Activated T-helper 1 cell treated with anti-CD3 and anti-CD28 coated beads, Interleukin-12 subunit alpha, Interleukin-12 subunit beta, Interleukin-2, Interleukin-4 antibody, amounts not matched to agents 30 ng/mL and 10 ng/mL and 1 ng/mL, durations not matched to agents 14 hours and 24 hours and 36 hours (primary cell): Measurements from ENCODE around the gene DOCK9. TPM values are rescaled to one million over a fixed set of nuclear protein-coding genes. Genes with fewer than 3 reads are reported as not detected.

Source experiments
- DNase-seq: peaks from one replicate; pipeline ENCODE4 v3.0.0; 2021; ENCODE audit warnings: low spot score
- H3K27ac Mint-ChIP-seq: one replicate; pipeline ENCODE4 v1.8.0; 2021; ENCODE audit warnings: mild to moderate bottlenecking, mixed read lengths
- H3K27me3 Mint-ChIP-seq: one replicate; pipeline ENCODE4 v1.8.0; 2022; ENCODE audit warnings: mild to moderate bottlenecking, moderate library complexity, mixed read lengths; ENCODE audit not compliant: insufficient read depth
- H3K36me3 Mint-ChIP-seq: one replicate; pipeline ENCODE4 v1.8.0; 2021; ENCODE audit warnings: low read depth, mixed read lengths
- H3K4me1 Mint-ChIP-seq: one replicate; pipeline ENCODE4 v1.8.0; 2021; ENCODE audit warnings: low read depth, mixed read lengths
- H3K4me3 Mint-ChIP-seq: one replicate; pipeline ENCODE4 v1.8.0; 2021; ENCODE audit warnings: mild to moderate bottlenecking, moderate library complexity, mixed read lengths
- H3K9me3 Mint-ChIP-seq: one replicate; pipeline ENCODE4 v1.8.0; 2021; ENCODE audit warnings: mixed read lengths
- intact Hi-C: fragments of 100-400 bp; cut with micrococcal nuclease; formaldehyde crosslinking; loops from one replicate; pipeline ENCODE4 v1.15.1; 2024
- total RNA-seq: library from RNA; stranded (reverse); gene quantifications from 2 replicates; pipeline ENCODE4 v1.2.3, GENCODE V29; 2022

Gene DOCK9
- total RNA-seq, 1 donor from 2014 or later: 36.0 TPM

GRCh38 chr13:98962901-98963590, 14.8 kb downstream of the DOCK9 start:
- Mint-ChIP-seq H3K4me1 (no peaks in the 10 kb centered on the region), H3K36me3 (peaks cover 12% of the 10 kb centered on the region), H3K27me3 (no peaks in the 10 kb centered on the region), H3K4me3 (no peak overlapping the region), H3K9me3 (no peaks in the 10 kb centered on the region), H3K27ac (no peak overlapping the region)
- no peak for DNase-seq
- intact Hi-C loops: no loop called here

DNA sequence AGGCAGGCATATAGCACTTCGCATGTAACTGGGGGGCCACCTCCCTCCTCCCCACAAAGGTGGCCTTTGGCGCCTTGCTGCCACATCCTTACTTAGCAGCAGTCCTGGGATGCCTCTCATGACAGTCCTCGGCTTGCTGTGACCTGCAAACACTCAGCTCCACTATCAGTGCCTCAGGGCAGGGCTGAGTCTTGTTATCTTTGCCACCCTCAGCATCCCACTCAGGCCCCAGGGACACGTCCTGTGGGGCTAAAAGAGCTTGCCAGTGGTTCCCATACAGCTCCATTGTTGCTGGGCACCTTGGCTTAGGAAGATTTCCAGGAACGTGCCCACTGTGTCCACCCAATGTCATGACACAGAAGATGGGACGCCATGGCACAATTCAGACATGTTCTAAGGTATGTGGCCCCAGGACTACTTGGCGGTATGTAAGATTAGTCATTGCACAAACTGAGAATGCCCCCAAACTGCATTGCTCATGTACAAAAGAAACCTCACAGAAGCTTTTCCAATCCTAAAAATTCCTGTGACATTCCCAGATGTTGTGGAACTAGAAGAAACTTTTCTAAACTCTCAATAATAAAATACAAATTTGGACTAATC, 16.3 kb downstream of the DOCK9 start:
- no peaks in the 10 kb centered on the region for H3K27me3 Mint-ChIP-seq
- H3K27ac Mint-ChIP-seq: no peak overlapping the region
- no peaks in the 10 kb centered on the region for H3K9me3 Mint-ChIP-seq
- no peak overlapping the region for H3K4me3 Mint-ChIP-seq
- intact Hi-C loops: no loop called here
- no peaks in the 10 kb centered on the region for H3K4me1 Mint-ChIP-seq
- DNase-seq: no peak
- H3K36me3 Mint-ChIP-seq: peaks cover 12% of the 10 kb centered on the region

- no peaks in the 10 kb centered on the region for H3K9me3 Mint-ChIP-seq
- no peaks in the 10 kb centered on the region for H3K4me1 Mint-ChIP-seq
- no peak overlapping the region for H3K27ac Mint-ChIP-seq
- H3K27me3 Mint-ChIP-seq: no peaks in the 10 kb centered on the region
- no peak overlapping the region for H3K4me3 Mint-ChIP-seq
- DNase-seq: no peak
- H3K36me3 Mint-ChIP-seq: peaks cover 12% of the 10 kb centered on the region
- intact Hi-C loops: no loop called here
These were observed 17.0 kb downstream of the DOCK9 start for GRCh38 chr13:98960606-98961502.

DNA sequence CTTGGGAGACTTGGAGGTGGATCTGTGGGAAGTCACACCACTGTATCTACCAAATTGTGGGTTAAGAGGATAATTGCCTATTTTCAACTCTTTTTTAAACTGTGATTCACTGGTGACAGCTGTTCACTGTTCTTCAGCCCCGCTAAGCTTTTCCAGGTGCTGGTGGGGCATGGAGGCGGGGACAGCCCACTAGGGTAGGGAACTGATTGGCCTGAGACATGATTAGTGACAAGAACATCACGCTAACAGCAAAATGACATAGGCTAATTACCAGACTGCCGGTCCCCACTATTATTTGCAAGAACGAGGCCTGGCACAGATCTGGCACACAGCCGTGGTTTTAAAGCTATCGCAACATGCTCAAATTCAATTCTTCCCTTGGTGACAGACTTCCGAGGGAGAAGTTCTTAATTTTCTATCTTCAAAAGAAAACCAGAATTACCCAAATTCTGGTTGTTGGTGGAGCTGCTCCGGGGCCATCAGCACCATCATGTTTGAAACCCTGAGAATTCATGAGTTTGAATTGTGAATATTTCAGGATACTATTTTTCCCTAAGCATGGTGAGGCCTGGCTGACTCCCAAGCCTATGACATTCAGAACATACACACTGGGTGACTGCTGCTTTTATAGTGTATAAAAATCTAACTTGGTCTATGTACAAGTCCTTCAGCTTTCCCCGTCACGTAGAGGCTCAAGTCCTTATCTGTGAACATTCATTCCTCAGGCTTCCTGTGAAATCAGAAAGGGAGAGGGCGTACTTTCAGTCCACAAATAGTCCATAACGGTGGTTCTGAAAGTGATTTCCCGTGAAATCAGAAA, 17.9 kb downstream of the DOCK9 start:
- Mint-ChIP-seq H3K4me3 (no peak overlapping the region), H3K36me3 (peaks cover 12% of the 10 kb centered on the region), H3K9me3 (no peaks in the 10 kb centered on the region), H3K27me3 (no peaks in the 10 kb centered on the region), H3K27ac (no peak overlapping the region), H3K4me1 (no peaks in the 10 kb centered on the region)
- intact Hi-C loops: no loop called here
- no peak for DNase-seq

- Mint-ChIP-seq H3K4me1 (no peaks in the 10 kb centered on the region), H3K27ac (no peak overlapping the region), H3K27me3 (no peaks in the 10 kb centered on the region), H3K9me3 (no peaks in the 10 kb centered on the region), H3K36me3 (peaks cover 15% of the 10 kb centered on the region), H3K4me3 (no peak overlapping the region)
- DNase-seq: no peak
- intact Hi-C loops: no loop called here
These were observed 18.6 kb downstream of the DOCK9 start for GRCh38 chr13:98959291-98959690.

- Mint-ChIP-seq H3K27me3 (no peaks in the 10 kb centered on the region), H3K4me3 (no peak overlapping the region), H3K4me1 (peaks cover under 1% of the 10 kb centered on the region), H3K36me3 (peaks cover 18% of the 10 kb centered on the region), H3K27ac (no peak overlapping the region), H3K9me3 (no peaks in the 10 kb centered on the region)
- DNase-seq: no peak
- intact Hi-C loops: no loop called here
These were observed 19.4 kb downstream of the DOCK9 start for GRCh38 chr13:98958443-98958794.

GRCh38 chr13:98957731-98958442, 20.0 kb downstream of the DOCK9 start:
- H3K27me3 Mint-ChIP-seq: no peaks in the 10 kb centered on the region
- no peak overlapping the region for H3K4me3 Mint-ChIP-seq
- no peak overlapping the region for H3K27ac Mint-ChIP-seq
- DNase-seq: no peak
- no peaks in the 10 kb centered on the region for H3K9me3 Mint-ChIP-seq
- peaks cover 20% of the 10 kb centered on the region for H3K36me3 Mint-ChIP-seq
- intact Hi-C loops: no loop called here
- peaks cover 6% of the 10 kb centered on the region for H3K4me1 Mint-ChIP-seq

DNA sequence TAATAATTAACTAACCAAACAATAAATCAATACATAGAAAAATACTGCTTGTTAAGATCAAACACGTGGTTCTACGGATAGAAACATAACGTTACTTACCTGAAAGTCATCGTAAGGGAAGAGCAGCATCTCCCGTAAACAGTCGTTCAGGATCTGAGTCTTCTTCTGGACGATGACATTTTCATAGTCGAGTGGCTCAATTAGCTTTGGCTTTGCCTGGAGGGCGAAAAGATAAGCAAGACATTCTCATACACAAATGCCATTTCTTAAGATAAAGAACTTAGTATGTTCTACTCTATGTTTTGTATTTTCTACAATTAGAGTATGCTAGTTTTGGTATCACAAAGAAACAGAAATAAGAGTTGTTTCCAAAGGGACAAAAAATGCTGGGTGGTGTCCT, 22.5 kb downstream of the DOCK9 start:
- H3K4me1 Mint-ChIP-seq: peaks cover 10% of the 10 kb centered on the region
- no peak for DNase-seq
- no peaks in the 10 kb centered on the region for H3K27me3 Mint-ChIP-seq
- peaks cover 25% of the 10 kb centered on the region for H3K36me3 Mint-ChIP-seq
- intact Hi-C loops: no loop called here
- H3K27ac Mint-ChIP-seq: no peak overlapping the region
- H3K9me3 Mint-ChIP-seq: no peaks in the 10 kb centered on the region
- H3K4me3 Mint-ChIP-seq: no peak overlapping the region

GRCh38 chr13:98954313-98954712, 23.6 kb downstream of the DOCK9 start:
- Mint-ChIP-seq H3K4me1 (peaks cover 10% of the 10 kb centered on the region), H3K4me3 (no peak overlapping the region), H3K9me3 (no peaks in the 10 kb centered on the region), H3K27me3 (no peaks in the 10 kb centered on the region), H3K27ac (no peak overlapping the region), H3K36me3 (peaks cover 24% of the 10 kb centered on the region)
- intact Hi-C loops: no loop called here
- DNase-seq: no peak

GRCh38 chr13:98951266-98951665, 26.6 kb downstream of the DOCK9 start:
- no peak overlapping the region for H3K4me3 Mint-ChIP-seq
- no peaks in the 10 kb centered on the region for H3K9me3 Mint-ChIP-seq
- intact Hi-C loops: no loop called here
- peaks cover 23% of the 10 kb centered on the region for H3K36me3 Mint-ChIP-seq
- DNase-seq: no peak
- H3K27ac Mint-ChIP-seq: no peak overlapping the region
- H3K4me1 Mint-ChIP-seq: peaks cover 15% of the 10 kb centered on the region
- H3K27me3 Mint-ChIP-seq: no peaks in the 10 kb centered on the region

DNA sequence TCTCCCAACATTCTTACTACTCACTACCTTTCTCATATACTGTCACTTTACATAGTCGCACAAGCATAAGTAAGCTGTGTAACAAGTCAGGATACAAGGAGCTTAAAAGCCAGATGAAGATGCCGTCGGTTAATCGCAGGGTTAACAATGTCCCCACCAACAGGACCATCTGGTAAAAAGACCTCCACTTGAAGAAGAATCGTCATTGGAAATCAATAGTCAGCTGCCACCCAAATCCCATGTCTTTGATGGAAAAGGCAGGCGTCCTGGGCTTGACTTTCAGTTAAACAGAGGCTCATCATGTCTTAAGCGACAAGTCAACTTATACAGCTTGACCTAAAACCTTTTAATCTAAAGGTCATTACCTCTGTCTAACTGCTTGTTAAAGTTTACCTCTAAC, 27.2 kb downstream of the DOCK9 start:
- no peaks in the 10 kb centered on the region for H3K27me3 Mint-ChIP-seq
- DNase-seq: no peak
- intact Hi-C loops: no loop called here
- no peak overlapping the region for H3K4me3 Mint-ChIP-seq
- H3K4me1 Mint-ChIP-seq: peaks cover 15% of the 10 kb centered on the region
- no peaks in the 10 kb centered on the region for H3K9me3 Mint-ChIP-seq
- no peak overlapping the region for H3K27ac Mint-ChIP-seq
- peaks cover 23% of the 10 kb centered on the region for H3K36me3 Mint-ChIP-seq

DNA sequence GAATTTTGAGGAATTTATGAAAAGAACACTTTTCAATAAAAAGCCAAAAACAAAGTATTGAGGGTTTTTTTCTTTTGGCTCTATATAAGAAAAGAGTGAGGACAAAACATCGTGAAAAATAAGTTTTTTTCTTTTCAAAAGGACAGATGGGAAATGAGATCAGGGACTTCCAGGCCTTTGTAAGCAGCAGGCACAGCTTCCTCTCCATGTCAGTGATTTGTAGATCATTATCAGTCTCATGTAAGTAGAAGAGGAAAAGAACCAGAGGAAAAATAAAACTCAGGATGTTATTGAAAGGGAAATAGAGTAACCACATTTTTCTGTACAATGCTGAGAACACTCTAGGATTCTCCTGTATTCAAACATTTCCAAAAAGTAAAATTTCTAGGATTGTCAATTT, 29.9 kb downstream of the DOCK9 start:
- Mint-ChIP-seq H3K4me3 (no peak overlapping the region), H3K27ac (no peak overlapping the region), H3K27me3 (no peaks in the 10 kb centered on the region), H3K36me3 (peaks cover 11% of the 10 kb centered on the region), H3K4me1 (peaks cover 10% of the 10 kb centered on the region), H3K9me3 (no peaks in the 10 kb centered on the region)
- DNase-seq: no peak
- intact Hi-C loops: no loop called here
